Mesenchymal stem cell (in vitro differentiated cells and primary cell): ENCODE measurements around the gene RARS1.
A peak's percentile ranks its signal among the peaks of the same experiment; 100 is the strongest.

Experiments used
- DNase-seq: peaks from one replicate; pipeline ENCODE4 v3.0.0-alpha.2; 2013
- H2AFZ ChIP-seq: one replicate; pipeline ENCODE4 v1.6.1; 2013; ENCODE audit warnings: low read depth, mild to moderate bottlenecking, control low read depth, inconsistent platforms, low read length, moderate library complexity
- H2AK5ac ChIP-seq: 2 replicates; pipeline ENCODE4 v1.6.1; 2013; ENCODE audit warnings: low read length, moderate library complexity, mild to moderate bottlenecking, inconsistent platforms; ENCODE audit not compliant: severe bottlenecking
- H2BK120ac ChIP-seq: one replicate; pipeline ENCODE4 v1.6.1; 2013; ENCODE audit warnings: low read depth, mild to moderate bottlenecking, inconsistent platforms, low read length, moderate library complexity
- H2BK12ac ChIP-seq, 2 experiments: one replicate each; pipeline ENCODE4 v1.6.1; 2013; ENCODE audit warnings: inconsistent platforms in 2 of 2, low read length in 2 of 2, mild to moderate bottlenecking in 2 of 2, moderate library complexity in 2 of 2, control low read depth in 1 of 2
- H2BK15ac ChIP-seq: one replicate; pipeline ENCODE4 v1.6.1; 2013; ENCODE audit warnings: mild to moderate bottlenecking, low read depth, inconsistent platforms; ENCODE audit not compliant: poor library complexity, severe bottlenecking
- H2BK5ac ChIP-seq: 2 replicates; pipeline ENCODE4 v1.6.1; 2013; ENCODE audit warnings: low read depth, mild to moderate bottlenecking, low read length, control low read depth, inconsistent platforms; ENCODE audit not compliant: poor library complexity, severe bottlenecking
- H3K14ac ChIP-seq, 2 experiments: one replicate each; pipeline ENCODE4 v1.6.1; 2013; ENCODE audit warnings: inconsistent platforms in 2 of 2, low read length in 2 of 2, control low read depth in 1 of 2, mild to moderate bottlenecking in 1 of 2, moderate library complexity in 1 of 2
- H3K18ac ChIP-seq, 2 experiments: one replicate each; pipeline ENCODE4 v1.6.1; 2013; ENCODE audit warnings: inconsistent platforms in 2 of 2, low read length in 2 of 2, control low read depth in 1 of 2, low read depth in 1 of 2, mild to moderate bottlenecking in 1 of 2
- H3K23ac ChIP-seq, 2 experiments: one replicate each; pipeline ENCODE4 v1.6.1; 2013; ENCODE audit warnings: inconsistent platforms in 2 of 2, low read length in 2 of 2, mild to moderate bottlenecking in 2 of 2, moderate library complexity in 2 of 2, control low read depth in 1 of 2
- H3K27ac ChIP-seq: 2 replicates; pipeline ENCODE4 v1.5.1; 2013; ENCODE audit warnings: mild to moderate bottlenecking, moderate library complexity, low read length, control low read depth, inconsistent platforms; ENCODE audit not compliant: poor library complexity, severe bottlenecking
- H3K27me3 ChIP-seq, 2 experiments: 2 replicates each; pipeline versions ENCODE4 v1.6.1 to v1.7.0; 2013; ENCODE audit warnings: low read length in 2 of 2, mild to moderate bottlenecking in 2 of 2, moderate library complexity in 2 of 2, control low read depth in 1 of 2, inconsistent platforms in 1 of 2; ENCODE audit not compliant: control insufficient read depth in 1 of 2, insufficient read depth in 1 of 2
- H3K36me3 ChIP-seq, 2 experiments: 2 replicates each; pipeline versions ENCODE4 v1.6.1 to v1.7.0; 2013; ENCODE audit warnings: low read length in 2 of 2, control low read depth in 1 of 2, inconsistent platforms in 1 of 2, low read depth in 1 of 2, mild to moderate bottlenecking in 1 of 2; ENCODE audit not compliant: insufficient read depth in 2 of 2, control insufficient read depth in 1 of 2
- H3K4ac ChIP-seq, 2 experiments: one replicate each; pipeline ENCODE4 v1.6.1; 2013; ENCODE audit warnings: inconsistent platforms in 2 of 2, low read length in 2 of 2, mild to moderate bottlenecking in 2 of 2, moderate library complexity in 2 of 2, control low read depth in 1 of 2, low read depth in 1 of 2
- H3K4me1 ChIP-seq: 2 replicates; pipeline ENCODE4 v1.6.1; 2013; ENCODE audit warnings: low read depth, low read length, control low read depth; ENCODE audit not compliant: control insufficient read depth, insufficient read depth
- H3K4me2 ChIP-seq: 2 replicates; pipeline ENCODE4 v1.6.1; 2013; ENCODE audit warnings: low read length, mild to moderate bottlenecking, inconsistent platforms; ENCODE audit not compliant: poor library complexity, severe bottlenecking
- H3K4me3 ChIP-seq, 2 experiments: 2 replicates each; pipeline versions ENCODE4 v1.5.1 to v1.7.0; 2013; ENCODE audit warnings: low read length in 2 of 2, mild to moderate bottlenecking in 2 of 2, control low read depth in 1 of 2, low read depth in 1 of 2; ENCODE audit not compliant: insufficient read depth in 1 of 2
- H3K79me1 ChIP-seq: replicated peaks from 2 replicates; pipeline ENCODE4 v1.6.1; 2013; ENCODE audit warnings: mild to moderate bottlenecking, control low read depth, low read length, inconsistent platforms; ENCODE audit not compliant: poor library complexity, severe bottlenecking
- H3K9ac ChIP-seq: 2 replicates; pipeline ENCODE4 v1.7.0; 2013; ENCODE audit warnings: mild to moderate bottlenecking, low read length, moderate library complexity
- H3K9me3 ChIP-seq: 2 replicates; pipeline ENCODE4 v1.7.0; 2013; ENCODE audit warnings: mild to moderate bottlenecking, low read length; ENCODE audit not compliant: control insufficient read depth
- H4K8ac ChIP-seq: one replicate; pipeline ENCODE4 v1.6.1; 2013; ENCODE audit warnings: inconsistent platforms, mild to moderate bottlenecking, low read length, moderate library complexity
- H4K91ac ChIP-seq: one replicate; pipeline ENCODE4 v1.6.1; 2013; ENCODE audit warnings: mild to moderate bottlenecking, low read length, inconsistent platforms
- WGBS: methylation state at CpG from one replicate; pipeline ENCODE4 v1.1.7; 2013; ENCODE audit warnings: mixed read lengths; 5-methylcytosine and 5-hydroxymethylcytosine counted together

Gene RARS1

DNA sequence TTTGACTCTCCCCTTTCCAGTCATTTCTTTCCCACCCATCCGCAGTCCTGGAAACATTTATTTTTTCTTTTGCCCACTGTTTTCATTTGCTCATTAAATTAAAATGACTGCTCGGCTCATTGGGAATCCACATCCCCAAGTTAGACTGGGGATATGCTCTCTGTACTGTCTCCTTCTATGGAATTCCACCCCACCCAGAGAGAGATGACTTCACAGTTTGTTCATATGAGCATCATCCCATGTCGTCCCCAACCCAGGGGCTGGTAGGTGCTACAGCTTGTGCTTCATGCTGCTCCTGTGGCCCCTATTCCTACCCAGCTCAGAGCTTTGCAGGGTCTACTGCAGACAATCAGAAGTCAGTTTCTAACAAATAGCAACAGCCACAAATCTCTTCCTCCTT lies 16.5 kb upstream of the RARS1 start:
- H2AK5ac ChIP-seq = no peak overlapping the region
- no peak overlapping the region for H4K91ac ChIP-seq
- no peak overlapping the region for H2BK15ac ChIP-seq
- H3K4me1 ChIP-seq = peaks cover 8% of the 10 kb centered on the region
- H2BK120ac ChIP-seq = no peak overlapping the region
- no peaks in the 10 kb centered on the region for H3K79me1 ChIP-seq
- H2BK5ac ChIP-seq = no peak overlapping the region
- H3K18ac ChIP-seq = no peak overlapping the region
- H4K8ac ChIP-seq = no peak overlapping the region
- no peak overlapping the region for H2AFZ ChIP-seq
- no peaks in the 10 kb centered on the region for H3K27me3 ChIP-seq
- H3K4ac ChIP-seq = no peak overlapping the region
- no peak overlapping the region for H3K23ac ChIP-seq
- H3K27ac ChIP-seq = no peak overlapping the region
- no peaks in the 10 kb centered on the region for H3K9me3 ChIP-seq
- WGBS = 82% methylated on average over 3 of the region's 3 CpGs
- no peak for DNase-seq
- H3K4me2 ChIP-seq = no peak overlapping the region
- no peak overlapping the region for H3K4me3 ChIP-seq
- no peak overlapping the region for H2BK12ac ChIP-seq
- no peak overlapping the region for H3K14ac ChIP-seq
- H3K9ac ChIP-seq = no peak overlapping the region
- peaks cover 0 to 13% of the 10 kb centered on the region in 2 experiments for H3K36me3 ChIP-seq

DNA sequence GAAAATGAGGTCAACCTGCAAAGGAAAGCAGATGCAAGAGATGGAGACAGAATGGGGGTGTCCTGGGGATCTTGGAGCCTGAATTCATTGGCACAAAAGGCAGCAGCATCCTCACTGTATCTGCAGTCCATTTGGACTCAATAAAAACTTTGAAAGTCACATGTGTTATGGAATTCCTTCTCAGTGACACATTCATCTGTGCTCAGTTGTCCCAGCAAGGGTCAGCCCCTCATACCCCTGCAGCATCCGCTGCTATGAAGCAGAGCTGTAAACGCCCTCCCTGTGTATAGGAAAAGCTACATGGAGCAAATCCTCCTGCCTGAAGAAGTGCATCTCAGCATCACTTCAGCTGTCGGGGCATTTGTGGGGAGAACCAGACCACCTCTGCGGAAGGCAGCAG lies 14.5 kb upstream of the RARS1 start:
- H3K36me3 ChIP-seq = peaks cover 0 to 7% of the 10 kb centered on the region in 2 experiments
- peak overlapping the region; percentile 1 for H4K91ac ChIP-seq
- H3K4me3 ChIP-seq = no peak overlapping the region
- no peak overlapping the region for H2AFZ ChIP-seq
- H2AK5ac ChIP-seq = no peak overlapping the region
- no peak overlapping the region for H3K4me2 ChIP-seq
- peak; percentile 40 for DNase-seq
- H2BK15ac ChIP-seq = no peak overlapping the region
- H3K79me1 ChIP-seq = no peaks in the 10 kb centered on the region
- H3K9ac ChIP-seq = peak overlapping the region; percentile 68
- peaks cover 8% of the 10 kb centered on the region for H3K4me1 ChIP-seq
- no peak overlapping the region for H2BK120ac ChIP-seq
- H3K9me3 ChIP-seq = no peaks in the 10 kb centered on the region
- no peaks in the 10 kb centered on the region for H3K27me3 ChIP-seq
- H2BK5ac ChIP-seq = no peak overlapping the region
- H2BK12ac ChIP-seq = peak overlapping the region in 1 of 2 experiments; percentile 23
- no peak overlapping the region for H3K27ac ChIP-seq
- H3K18ac ChIP-seq = peak overlapping the region in 1 of 2 experiments; percentile 7
- H3K4ac ChIP-seq = no peak overlapping the region
- 51% methylated on average over 3 of the region's 4 CpGs for WGBS
- peak overlapping the region; percentile 52 for H4K8ac ChIP-seq
- no peak overlapping the region for H3K14ac ChIP-seq
- no peak overlapping the region for H3K23ac ChIP-seq

DNA sequence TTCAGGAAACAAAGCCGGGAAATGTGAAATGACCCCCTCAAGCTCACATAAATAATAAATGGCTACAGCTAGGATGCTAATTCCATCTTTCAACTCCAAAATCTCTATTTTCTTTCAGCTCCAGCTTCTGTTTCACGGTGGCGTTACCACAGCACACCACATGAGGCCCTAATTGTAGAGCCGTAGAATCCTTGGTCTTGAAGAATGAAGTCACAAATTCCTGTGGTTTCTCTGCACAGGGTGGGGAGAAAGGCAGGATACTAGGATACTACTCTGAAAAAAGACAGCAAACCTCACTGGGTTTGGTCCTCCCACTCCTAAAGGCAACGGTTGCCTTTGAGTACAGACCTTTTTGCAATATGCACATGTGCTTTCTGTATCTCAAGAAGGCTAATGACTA lies 13.9 kb upstream of the RARS1 start:
- no peak overlapping the region for H3K14ac ChIP-seq
- H3K27ac ChIP-seq = peak overlapping the region; percentile 11
- H3K27me3 ChIP-seq = peaks cover 0 to 3% of the 10 kb centered on the region in 2 experiments

DNA sequence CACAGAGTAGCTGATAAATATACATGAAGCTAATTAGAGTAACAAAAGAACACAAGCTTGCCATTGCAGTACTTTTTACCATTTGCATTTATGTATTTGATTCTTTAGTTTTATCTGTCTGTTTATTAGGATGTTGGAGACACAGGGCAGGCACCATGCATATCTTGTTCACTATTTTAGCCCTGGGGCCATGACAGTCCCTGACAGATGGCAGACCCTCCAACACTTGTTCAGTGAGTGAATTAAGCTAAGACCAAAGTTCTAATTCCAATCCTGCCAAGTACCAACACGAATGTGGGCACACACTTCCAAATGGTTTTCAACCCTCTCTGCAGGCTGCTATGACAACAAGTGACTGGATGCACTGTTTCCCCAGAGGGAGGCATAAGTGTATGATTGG lies 12.0 kb upstream of the RARS1 start:
- no peak overlapping the region for H3K18ac ChIP-seq
- H3K4ac ChIP-seq = no peak overlapping the region
- H4K8ac ChIP-seq = no peak overlapping the region
- H3K79me1 ChIP-seq = no peaks in the 10 kb centered on the region
- WGBS = no CpG with 5 or more reads among the region's 1 CpG
- H2BK15ac ChIP-seq = no peak overlapping the region
- no peak overlapping the region for H2AFZ ChIP-seq
- H3K14ac ChIP-seq = no peak overlapping the region
- no peak overlapping the region for H3K4me2 ChIP-seq
- H2BK12ac ChIP-seq = no peak overlapping the region
- no peak overlapping the region for H3K9ac ChIP-seq
- H2AK5ac ChIP-seq = no peak overlapping the region
- H3K4me3 ChIP-seq = no peak overlapping the region
- no peak overlapping the region for H3K23ac ChIP-seq
- DNase-seq = no peak
- H3K9me3 ChIP-seq = no peaks in the 10 kb centered on the region
- no peak overlapping the region for H2BK120ac ChIP-seq
- H3K27ac ChIP-seq = no peak overlapping the region
- H3K4me1 ChIP-seq = peaks cover 8% of the 10 kb centered on the region
- H4K91ac ChIP-seq = no peak overlapping the region
- H2BK5ac ChIP-seq = no peak overlapping the region
- no peaks in the 10 kb centered on the region for H3K36me3 ChIP-seq
- H3K27me3 ChIP-seq = peaks cover 0 to 3% of the 10 kb centered on the region in 2 experiments

More for the DNA sequence above, 13.9 kb upstream of the RARS1 start:
- Histone ChIP-seq H3K79me1 (no peaks in the 10 kb centered on the region), H2BK12ac (no peak overlapping the region), H3K36me3 (peaks cover 0 to 7% of the 10 kb centered on the region in 2 experiments), H4K8ac (peak overlapping the region; percentile 45), H3K9me3 (no peaks in the 10 kb centered on the region), H3K9ac (peak overlapping the region; percentile 68), H3K4me1 (peaks cover 8% of the 10 kb centered on the region), H2BK5ac (no peak overlapping the region), H3K18ac (peak overlapping the region in 1 of 2 experiments; percentile 65), H3K4me3 (no peak overlapping the region), H2BK15ac (no peak overlapping the region), H4K91ac (no peak overlapping the region), H2BK120ac (no peak overlapping the region), H2AFZ (no peak overlapping the region), H3K23ac (no peak overlapping the region), H3K4ac (peak overlapping the region in 1 of 2 experiments; percentile 2), H3K4me2 (no peak overlapping the region), H2AK5ac (no peak overlapping the region)
- 10% methylated on average over 5 of the region's 5 CpGs for WGBS
- DNase-seq = peak; percentile 94
